ENCODE measurements around the gene MINDY4. TPM values are rescaled to one million over a fixed set of nuclear protein-coding genes. Genes with fewer than 3 reads are reported as not detected.

Gene MINDY4
- total and polyA plus RNA-seq, 2 of the 8 experiments (the other 6 are each of a cell fraction or from before 2014, with no cell fraction given), result 1.3 to 3.6 TPM

GRCh38 chr7:30900053-30900452 lies 128.8 kb downstream of the MINDY4 start (continued):
- TF ChIP-seq JUND (IDR thresholded peaks at IDR 0.05; ENCODE audit: low read length) (no peak), SAP30 (IDR thresholded peaks at IDR 0.05; ENCODE audit: insufficient read depth, insufficient replicate concordance, low read length) (no peak), RXRA (IDR thresholded peaks at IDR 0.05; ENCODE audit: insufficient read depth, low read depth, low read length) (no peak), POLR2A (IDR thresholded peaks at IDR 0.05; ENCODE audit: control extremely low read depth in 1 of 2, low read depth in 2 of 2, low read length in 2 of 2) (no peak), CHD2 (IDR thresholded peaks at IDR 0.05; ENCODE audit: low read length) (no peak), NRF1 (IDR thresholded peaks at IDR 0.05; ENCODE audit: low read depth, low read length) (no peak), TEAD4 (IDR thresholded peaks at IDR 0.05; ENCODE audit: low read depth, low read length) (no peak), CHD1 (IDR thresholded peaks at IDR 0.05; ENCODE audit: low read depth, low read length) (no peak)

Data from H1 (cell line).